SK-N-SH (cell line): ENCODE measurements around the gene ACVR1B. TPM values are rescaled to one million over a fixed set of nuclear protein-coding genes. Genes with fewer than 3 reads are reported as not detected.

Source experiments
- CTCF ChIA-PET: fragments of 300-600, 350-600 bp; formaldehyde crosslinking; extraction: SDS; loops from one replicate; lab custom pipeline; 2021; lab: Yijun Ruan, JAX
- POLR2A ChIA-PET: fragments of 350-600 bp; sonication (Branson Sonifier 250); formaldehyde crosslinking; extraction: SDS; loops from one replicate; lab custom pipeline; 2020; ENCODE audit warnings: antibody characterized with exemption, inconsistent platforms; lab: Yijun Ruan, JAX
- DNase-seq: peaks from one replicate; pipeline ENCODE4 v3.0.0; 2012
- H2AFZ ChIP-seq: fragments of 200-600 bp; sonication (generic); 2 replicates; pipeline ENCODE4 v1.8.1; 2016; ENCODE audit warnings: antibody characterized with exemption, mild to moderate bottlenecking, low read depth
- H3F3A ChIP-seq: fragments of 200-600 bp; sonication (generic); replicated peaks from 2 replicates; pipeline ENCODE3; 2016; ENCODE audit warnings: antibody characterized with exemption, mild to moderate bottlenecking; ENCODE audit not compliant: insufficient read depth
- H3K27ac ChIP-seq, 2 experiments: fragments of 200-500 bp in 1 of 2; fragments of 200-600 bp in 1 of 2; sonication (Bioruptor generic) in 1 of 2; sonication (generic), shearing (Covaris generic) in 1 of 2; 2 replicates each; pipeline versions ENCODE4 v1.5.1 to v1.6.1; 2014 to 2016; ENCODE audit warnings: low read depth in 2 of 2, inconsistent platforms in 1 of 2, low read length in 1 of 2, mild to moderate bottlenecking in 1 of 2, mixed read lengths in 1 of 2
- H3K27me3 ChIP-seq: fragments of 200-600 bp; sonication (generic), shearing (Covaris generic); 2 replicates; pipeline ENCODE4 v1.6.1; 2016; ENCODE audit warnings: mixed run types; ENCODE audit not compliant: insufficient read depth
- H3K36me3 ChIP-seq, 2 experiments: fragments of 200-500 bp in 1 of 2; fragments of 200-600 bp in 1 of 2; sonication (Bioruptor generic) in 1 of 2; sonication (generic) in 1 of 2; replicated peaks in 1 of 2; 2 replicates each; pipeline versions ENCODE3 to v1.5.1; 2014 to 2016; ENCODE audit warnings: low read length in 1 of 2, mild to moderate bottlenecking in 1 of 2; ENCODE audit not compliant: insufficient read depth in 2 of 2, control insufficient read depth in 1 of 2
- H3K4me1 ChIP-seq, 2 experiments: fragments of 200-500 bp in 1 of 2; fragments of 200-600 bp in 1 of 2; sonication (Bioruptor generic) in 1 of 2; sonication (generic), shearing (Covaris generic) in 1 of 2; 2 replicates each; pipeline versions ENCODE4 v1.5.1 to v1.6.1; 2014 to 2016; ENCODE audit warnings: low read depth in 1 of 2, low read length in 1 of 2, mixed run types in 1 of 2; ENCODE audit not compliant: insufficient read depth in 2 of 2, control insufficient read depth in 1 of 2
- H3K4me2 ChIP-seq: fragments of 200-600 bp; sonication (generic), shearing (Covaris generic); 2 replicates; pipeline ENCODE4 v1.6.1; 2017; ENCODE audit warnings: mixed run types
- H3K4me3 ChIP-seq, 2 experiments: fragments of 200-500 bp in 1 of 2; fragments of 200-600 bp in 1 of 2; sonication (Bioruptor generic) in 1 of 2; sonication (generic), shearing (Covaris generic) in 1 of 2; 2 replicates each; pipeline versions ENCODE4 v1.5.1 to v1.8.1; 2014 to 2016; ENCODE audit warnings: low read depth in 2 of 2, inconsistent platforms in 1 of 2, low read length in 1 of 2, mild to moderate bottlenecking in 1 of 2, mixed read lengths in 1 of 2, moderate library complexity in 1 of 2
- H3K79me2 ChIP-seq: fragments of 200-600 bp; sonication (generic); 2 replicates; pipeline ENCODE4 v1.8.1; 2017; ENCODE audit warnings: mild to moderate bottlenecking; ENCODE audit not compliant: insufficient read depth
- H3K9ac ChIP-seq: fragments of 200-600 bp; sonication (generic); 2 replicates; pipeline ENCODE4 v1.6.1; 2017; ENCODE audit warnings: mixed run types
- H3K9me2 ChIP-seq: fragments of 200-600 bp; sonication (generic); 2 replicates; pipeline ENCODE4 v1.6.1; 2017; ENCODE audit warnings: mixed run types
- H3K9me3 ChIP-seq: fragments of 200-600 bp; sonication (generic); 2 replicates; pipeline ENCODE4 v1.6.1; 2017; ENCODE audit warnings: mixed run types, mild to moderate bottlenecking, moderate library complexity
- H4K20me1 ChIP-seq: fragments of 200-600 bp; sonication (generic); 2 replicates; pipeline ENCODE4 v1.6.1; 2017; ENCODE audit warnings: mild to moderate bottlenecking, mixed run types; ENCODE audit not compliant: insufficient read depth
- CHD2 ChIP-seq: fragments of 150-350 bp; IDR thresholded peaks from 2 replicates; pipeline ENCODE4 v1.6.1; 2018; ENCODE audit warnings: low read length; ENCODE audit not compliant: partially characterized antibody
- ELF1 ChIP-seq: IDR thresholded peaks from 2 replicates; pipeline ENCODE4 v1.4.0; 2012
- FOSL2 ChIP-seq: IDR thresholded peaks from 2 replicates; pipeline ENCODE4 v1.4.0; 2012; ENCODE audit warnings: low read depth, mild to moderate bottlenecking, moderate library complexity, borderline replicate concordance
- FOXJ3 ChIP-seq: sonication (generic); formaldehyde crosslinking; IDR thresholded peaks from 2 replicates; pipeline ENCODE4 v1.5.1; 2020; ENCODE audit warnings: mild to moderate bottlenecking, missing genetic modification reagents
- MAX ChIP-seq: IDR thresholded peaks from 2 replicates; pipeline ENCODE4 v1.4.0; 2012; ENCODE audit warnings: low read depth
- NFIC ChIP-seq: IDR thresholded peaks from 2 replicates; pipeline ENCODE4 v1.4.0; 2012; ENCODE audit warnings: borderline replicate concordance
- PBX3 ChIP-seq: IDR thresholded peaks from 2 replicates; pipeline ENCODE4; 2012
- RCOR1 ChIP-seq: fragments of 150-350 bp; IDR thresholded peaks from 2 replicates; pipeline ENCODE4 v1.6.1; 2017; ENCODE audit warnings: antibody characterized with exemption, low read length
- RFX5 ChIP-seq: IDR thresholded peaks from 2 replicates; pipeline ENCODE4 v1.6.1; 2012; ENCODE audit warnings: mild to moderate bottlenecking, improper control_type of control experiment, low read length
- TAF1 ChIP-seq: IDR thresholded peaks from 2 replicates; pipeline ENCODE4 v1.6.1; 2012; ENCODE audit warnings: low read depth, mild to moderate bottlenecking, low read length, moderate library complexity, borderline replicate concordance
- WGBS: methylation state at CpG from one replicate; pipeline ENCODE4 v1.1.6; 2017; ENCODE audit warnings: low lambda C conversion rate; 5-methylcytosine and 5-hydroxymethylcytosine counted together
- polyA plus RNA-seq, 3 experiments: library from polyadenylated mRNA; depleted of rRNA; stranded (reverse); fragments of >200 nt; gene quantifications; 2 replicates each; pipeline ENCODE4 v1.2.3, GENCODE V29; 2012
- TF ChIP-seq, protein P1 (sequence below): IDR thresholded peaks from 2 replicates; pipeline ENCODE4 v1.6.1; 2012; ENCODE audit warnings: mild to moderate bottlenecking, low read depth, low read length, moderate library complexity

The ACVR1B gene
- polyA plus RNA-seq, 1 of the 3 experiments (the other 2 are of a cell fraction): 12.1 TPM

DNA sequence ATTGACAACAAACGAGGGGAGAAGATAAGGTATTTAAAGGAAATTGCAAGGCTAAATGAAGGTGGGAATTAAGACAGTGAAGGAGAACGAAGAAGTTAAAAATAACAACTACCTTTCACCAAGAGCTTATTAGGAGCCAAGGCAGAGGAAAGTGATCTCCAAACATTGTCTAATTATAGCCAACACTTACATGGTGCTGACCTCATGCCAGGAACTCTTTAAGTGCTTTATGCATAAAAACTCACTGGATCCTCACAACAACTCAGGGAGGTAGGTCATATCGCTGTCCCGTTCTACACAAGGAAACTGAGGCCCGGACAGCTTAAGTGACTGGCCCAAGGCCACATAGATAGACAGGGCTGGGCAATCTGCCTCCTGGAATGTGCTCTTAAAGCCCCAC, 74.8 kb downstream of the ACVR1B start:
- H3F3A ChIP-seq: no peaks in the 10 kb centered on the region
- H3K79me2 ChIP-seq: no peaks in the 10 kb centered on the region
- CTCF ChIA-PET: interaction anchor here (1.1 to 30.2 kb wide), 43 partner anchors 9 to 859 kb away, joined by 3 to 949 read pairs (median 8); partner anchors contain the start of genes ANKRD33, ATG101, NR4A1 and SMIM41
- no peaks in the 10 kb centered on the region for H4K20me1 ChIP-seq
- WGBS: 81% methylated on average over 5 of the region's 5 CpGs
- H2AFZ ChIP-seq: peak overlapping the region; percentile 89; the same call in 1 of the 2 replicates
- no peak for TF ChIP-seq FOSL2
- TF ChIP-seq NFIC: no peak
- no peak for TF ChIP-seq TAF1
- no peak for TF ChIP-seq CHD2
- no peak for TF ChIP-seq PBX3
- TF ChIP-seq RFX5: no peak
- TF ChIP-seq, protein P1, sequence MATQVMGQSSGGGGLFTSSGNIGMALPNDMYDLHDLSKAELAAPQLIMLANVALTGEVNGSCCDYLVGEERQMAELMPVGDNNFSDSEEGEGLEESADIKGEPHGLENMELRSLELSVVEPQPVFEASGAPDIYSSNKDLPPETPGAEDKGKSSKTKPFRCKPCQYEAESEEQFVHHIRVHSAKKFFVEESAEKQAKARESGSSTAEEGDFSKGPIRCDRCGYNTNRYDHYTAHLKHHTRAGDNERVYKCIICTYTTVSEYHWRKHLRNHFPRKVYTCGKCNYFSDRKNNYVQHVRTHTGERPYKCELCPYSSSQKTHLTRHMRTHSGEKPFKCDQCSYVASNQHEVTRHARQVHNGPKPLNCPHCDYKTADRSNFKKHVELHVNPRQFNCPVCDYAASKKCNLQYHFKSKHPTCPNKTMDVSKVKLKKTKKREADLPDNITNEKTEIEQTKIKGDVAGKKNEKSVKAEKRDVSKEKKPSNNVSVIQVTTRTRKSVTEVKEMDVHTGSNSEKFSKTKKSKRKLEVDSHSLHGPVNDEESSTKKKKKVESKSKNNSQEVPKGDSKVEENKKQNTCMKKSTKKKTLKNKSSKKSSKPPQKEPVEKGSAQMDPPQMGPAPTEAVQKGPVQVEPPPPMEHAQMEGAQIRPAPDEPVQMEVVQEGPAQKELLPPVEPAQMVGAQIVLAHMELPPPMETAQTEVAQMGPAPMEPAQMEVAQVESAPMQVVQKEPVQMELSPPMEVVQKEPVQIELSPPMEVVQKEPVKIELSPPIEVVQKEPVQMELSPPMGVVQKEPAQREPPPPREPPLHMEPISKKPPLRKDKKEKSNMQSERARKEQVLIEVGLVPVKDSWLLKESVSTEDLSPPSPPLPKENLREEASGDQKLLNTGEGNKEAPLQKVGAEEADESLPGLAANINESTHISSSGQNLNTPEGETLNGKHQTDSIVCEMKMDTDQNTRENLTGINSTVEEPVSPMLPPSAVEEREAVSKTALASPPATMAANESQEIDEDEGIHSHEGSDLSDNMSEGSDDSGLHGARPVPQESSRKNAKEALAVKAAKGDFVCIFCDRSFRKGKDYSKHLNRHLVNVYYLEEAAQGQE: no peak
- TF ChIP-seq RCOR1: no peak
- no peak for TF ChIP-seq FOXJ3
- no peak for TF ChIP-seq ELF1
- no peak for TF ChIP-seq MAX
- POLR2A ChIA-PET: interaction anchor here (1.3 to 1.5 kb wide), 3 partner anchors 20 to 44 kb away, joined by 4 to 5 read pairs (median 4); partner anchors contain the start of genes ATG101 and TAMALIN
- H3K9me3 ChIP-seq: no peaks in the 10 kb centered on the region
- no peaks in the 10 kb centered on the region for H3K27me3 ChIP-seq
- peaks cover 5 to 22% of the 10 kb centered on the region in 2 experiments; a peak in 2 of 4 replicates for H3K4me1 ChIP-seq
- H3K9me2 ChIP-seq: no peaks in the 10 kb centered on the region
- DNase-seq: no peak
- H3K36me3 ChIP-seq: no peaks in the 10 kb centered on the region
- peak overlapping the region; percentile 68 for H3K4me2 ChIP-seq
- H3K4me3 ChIP-seq: no peak overlapping the region
- H3K9ac ChIP-seq: peak overlapping the region; percentile 40; the same call in 1 of the 2 replicates
- H3K27ac ChIP-seq: no peak overlapping the region; a peak in 2 of 4 replicates
